H1 (cell line): ENCODE results near the gene TRAF4.

Source experiments
- CBX8 ChIP-seq: fragments of 300-800, 300-1000 bp; sonication (generic); IDR thresholded peaks from 2 replicates; pipeline ENCODE4 v1.7.1; 2016; ENCODE audit warnings: low read depth, low read length, borderline replicate concordance
- EGR1 ChIP-seq: IDR thresholded peaks from 2 replicates; pipeline ENCODE4 v1.6.1; 2011; ENCODE audit warnings: low read depth, low read length, borderline replicate concordance
- EZH2 ChIP-seq: fragments of 200-600 bp; sonication (generic); IDR thresholded peaks from 2 replicates; pipeline ENCODE4 v1.7.1; 2012; ENCODE audit warnings: low read depth, mild to moderate bottlenecking, moderate library complexity, low read length, inconsistent platforms; ENCODE audit not compliant: severe bottlenecking
- FOSL1 ChIP-seq: IDR thresholded peaks from 2 replicates; pipeline ENCODE4 v1.6.1; 2011; ENCODE audit warnings: mild to moderate bottlenecking, low read depth, low read length, moderate library complexity; ENCODE audit not compliant: insufficient read depth
- NRF1 ChIP-seq: IDR thresholded peaks from 2 replicates; pipeline ENCODE4 v1.6.1; 2011; ENCODE audit warnings: mild to moderate bottlenecking, low read depth, low read length, improper control_type of control experiment
- POLR2A ChIP-seq, 2 experiments: IDR thresholded peaks; 1 replicate in 1 of 2; 2 replicates in 1 of 2; pipeline ENCODE4 v1.6.1; 2011; ENCODE audit warnings: low read depth in 2 of 2, low read length in 2 of 2, mild to moderate bottlenecking in 2 of 2; ENCODE audit errors: control extremely low read depth in 1 of 2
- POLR2AphosphoS5 ChIP-seq: IDR thresholded peaks from 2 replicates; pipeline ENCODE4 v1.6.1; 2011; ENCODE audit warnings: low read depth, low read length
- TF ChIP-seq, protein P1 (sequence below), 3 experiments: IDR thresholded peaks; 1 replicate in 2 of 3; 2 replicates in 1 of 3; pipeline versions ENCODE4 v1.5.1 to v1.6.1; 2011; ENCODE audit warnings: low read length in 3 of 3, mild to moderate bottlenecking in 3 of 3, inconsistent platforms in 2 of 3, low read depth in 1 of 3, moderate library complexity in 1 of 3; ENCODE audit not compliant: insufficient read depth in 1 of 3; ENCODE audit errors: control extremely low read depth in 1 of 3
- TF ChIP-seq, protein P2 (sequence below): IDR thresholded peaks from 2 replicates; pipeline ENCODE4 v1.6.1; 2012; ENCODE audit warnings: low read length, inconsistent platforms

DNA sequence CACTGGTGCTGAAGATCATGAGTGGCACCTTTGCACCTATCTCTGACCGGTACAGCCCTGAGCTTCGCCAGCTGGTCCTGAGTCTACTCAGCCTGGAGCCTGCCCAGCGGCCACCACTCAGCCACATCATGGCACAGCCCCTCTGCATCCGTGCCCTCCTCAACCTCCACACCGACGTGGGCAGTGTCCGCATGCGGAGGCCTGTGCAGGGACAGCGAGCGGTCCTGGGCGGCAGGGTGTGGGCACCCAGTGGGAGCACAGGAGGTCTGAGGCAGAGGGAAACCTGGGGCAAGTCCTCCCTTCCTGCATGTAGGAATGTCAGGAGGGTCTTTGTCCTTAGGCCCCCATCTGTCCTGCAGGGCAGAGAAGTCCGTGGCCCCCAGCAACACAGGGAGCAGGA, 6.5 kb upstream of the TRAF4 start:
- TF ChIP-seq POLR2A (IDR thresholded peaks at IDR 0.05; ENCODE audit: control extremely low read depth in 1 of 2, low read depth in 2 of 2, low read length in 2 of 2) (no peak), POLR2AphosphoS5 (no peak), NRF1 (no peak), CBX8 (no peak), EZH2 (no peak), FOSL1 (no peak), EGR1 (no peak)
- TF ChIP-seq, protein P1, sequence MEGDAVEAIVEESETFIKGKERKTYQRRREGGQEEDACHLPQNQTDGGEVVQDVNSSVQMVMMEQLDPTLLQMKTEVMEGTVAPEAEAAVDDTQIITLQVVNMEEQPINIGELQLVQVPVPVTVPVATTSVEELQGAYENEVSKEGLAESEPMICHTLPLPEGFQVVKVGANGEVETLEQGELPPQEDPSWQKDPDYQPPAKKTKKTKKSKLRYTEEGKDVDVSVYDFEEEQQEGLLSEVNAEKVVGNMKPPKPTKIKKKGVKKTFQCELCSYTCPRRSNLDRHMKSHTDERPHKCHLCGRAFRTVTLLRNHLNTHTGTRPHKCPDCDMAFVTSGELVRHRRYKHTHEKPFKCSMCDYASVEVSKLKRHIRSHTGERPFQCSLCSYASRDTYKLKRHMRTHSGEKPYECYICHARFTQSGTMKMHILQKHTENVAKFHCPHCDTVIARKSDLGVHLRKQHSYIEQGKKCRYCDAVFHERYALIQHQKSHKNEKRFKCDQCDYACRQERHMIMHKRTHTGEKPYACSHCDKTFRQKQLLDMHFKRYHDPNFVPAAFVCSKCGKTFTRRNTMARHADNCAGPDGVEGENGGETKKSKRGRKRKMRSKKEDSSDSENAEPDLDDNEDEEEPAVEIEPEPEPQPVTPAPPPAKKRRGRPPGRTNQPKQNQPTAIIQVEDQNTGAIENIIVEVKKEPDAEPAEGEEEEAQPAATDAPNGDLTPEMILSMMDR (IDR thresholded peaks at IDR 0.05; ENCODE audit: control extremely low read depth in 1 of 3, insufficient read depth in 1 of 3, low read depth in 1 of 3, low read length in 3 of 3), result no peak
- TF ChIP-seq, protein P2, sequence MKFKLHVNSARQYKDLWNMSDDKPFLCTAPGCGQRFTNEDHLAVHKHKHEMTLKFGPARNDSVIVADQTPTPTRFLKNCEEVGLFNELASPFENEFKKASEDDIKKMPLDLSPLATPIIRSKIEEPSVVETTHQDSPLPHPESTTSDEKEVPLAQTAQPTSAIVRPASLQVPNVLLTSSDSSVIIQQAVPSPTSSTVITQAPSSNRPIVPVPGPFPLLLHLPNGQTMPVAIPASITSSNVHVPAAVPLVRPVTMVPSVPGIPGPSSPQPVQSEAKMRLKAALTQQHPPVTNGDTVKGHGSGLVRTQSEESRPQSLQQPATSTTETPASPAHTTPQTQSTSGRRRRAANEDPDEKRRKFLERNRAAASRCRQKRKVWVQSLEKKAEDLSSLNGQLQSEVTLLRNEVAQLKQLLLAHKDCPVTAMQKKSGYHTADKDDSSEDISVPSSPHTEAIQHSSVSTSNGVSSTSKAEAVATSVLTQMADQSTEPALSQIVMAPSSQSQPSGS, result no peak
